Trophoblast cell (in vitro differentiated cells and primary cell): ENCODE data around the gene TMEM266.

ENCODE experiments used
- DNase-seq, 2 donors: peaks; one replicate each; pipeline ENCODE4 v3.0.0-alpha.2; 2016
- H2AFZ ChIP-seq: 2 replicates; pipeline ENCODE4 v1.6.1; 2013; ENCODE audit warnings: low read length, moderate library complexity, mild to moderate bottlenecking; ENCODE audit not compliant: insufficient read depth, poor library complexity
- H2AK5ac ChIP-seq: 2 replicates; pipeline ENCODE4 v1.6.1; 2013; ENCODE audit warnings: mild to moderate bottlenecking, low read length
- H2BK120ac ChIP-seq: 2 replicates; pipeline ENCODE4 v1.6.1; 2013; ENCODE audit warnings: low read length, mild to moderate bottlenecking, moderate library complexity; ENCODE audit not compliant: insufficient read depth, poor library complexity
- H2BK12ac ChIP-seq: 2 replicates; pipeline ENCODE4 v1.6.1; 2013; ENCODE audit warnings: mild to moderate bottlenecking, low read length, moderate library complexity
- H2BK5ac ChIP-seq: 2 replicates; pipeline ENCODE4 v1.6.1; 2013; ENCODE audit warnings: low read length, low read depth, moderate library complexity, mild to moderate bottlenecking; ENCODE audit not compliant: poor library complexity
- H3K14ac ChIP-seq: 2 replicates; pipeline ENCODE4 v1.6.1; 2013; ENCODE audit warnings: mild to moderate bottlenecking, low read length
- H3K18ac ChIP-seq: 2 replicates; pipeline ENCODE4 v1.6.1; 2013; ENCODE audit warnings: mild to moderate bottlenecking, low read length
- H3K23ac ChIP-seq: 2 replicates; pipeline ENCODE4 v1.6.1; 2013; ENCODE audit warnings: low read length
- H3K27ac ChIP-seq: 2 replicates; pipeline ENCODE4 v1.5.1; 2013; ENCODE audit warnings: low read depth, mild to moderate bottlenecking, inconsistent platforms, low read length, moderate library complexity
- H3K27me3 ChIP-seq: 2 replicates; pipeline ENCODE4 v1.6.1; 2013; ENCODE audit warnings: inconsistent platforms, mild to moderate bottlenecking, low read length, moderate library complexity; ENCODE audit not compliant: insufficient read depth
- H3K36me3 ChIP-seq, 2 experiments: 1 replicate in 1 of 2; 2 replicates in 1 of 2; pipeline ENCODE4 v1.6.1; 2013; ENCODE audit warnings: low read length in 2 of 2, mild to moderate bottlenecking in 2 of 2, moderate library complexity in 1 of 2; ENCODE audit not compliant: insufficient read depth in 2 of 2, control insufficient read depth in 1 of 2
- H3K4ac ChIP-seq: 2 replicates; pipeline ENCODE4 v1.6.1; 2013; ENCODE audit warnings: low read depth, mild to moderate bottlenecking, low read length, moderate library complexity
- H3K4me1 ChIP-seq, 2 experiments: 1 replicate in 1 of 2; 2 replicates in 1 of 2; pipeline ENCODE4 v1.6.1; 2013; ENCODE audit warnings: low read length in 2 of 2, mild to moderate bottlenecking in 2 of 2, moderate library complexity in 1 of 2; ENCODE audit not compliant: insufficient read depth in 2 of 2, control insufficient read depth in 1 of 2
- H3K4me2 ChIP-seq: 2 replicates; pipeline ENCODE4 v1.6.1; 2013; ENCODE audit warnings: inconsistent platforms, mild to moderate bottlenecking, low read length, moderate library complexity
- H3K4me3 ChIP-seq: 2 replicates; pipeline ENCODE4 v1.5.1; 2013; ENCODE audit warnings: mild to moderate bottlenecking, low read depth, low read length, inconsistent platforms
- H3K79me1 ChIP-seq: one replicate; pipeline ENCODE4 v1.6.1; 2013; ENCODE audit warnings: low read length
- H3K79me2 ChIP-seq: 2 replicates; pipeline ENCODE4 v1.6.1; 2013; ENCODE audit warnings: low read length, mild to moderate bottlenecking; ENCODE audit not compliant: control insufficient read depth, insufficient read depth, poor library complexity
- H3K9ac ChIP-seq: 2 replicates; pipeline ENCODE4 v1.6.1; 2013; ENCODE audit warnings: mild to moderate bottlenecking, low read length
- H3K9me3 ChIP-seq: 2 replicates; pipeline ENCODE4 v1.6.1; 2013; ENCODE audit warnings: low read depth, mild to moderate bottlenecking, control low read depth, inconsistent platforms, low read length; ENCODE audit not compliant: insufficient read depth
- H4K12ac ChIP-seq: 2 replicates; pipeline ENCODE4 v1.6.1; 2013; ENCODE audit warnings: low read depth, mild to moderate bottlenecking, low read length, moderate library complexity
- H4K8ac ChIP-seq: 2 replicates; pipeline ENCODE4 v1.6.1; 2013; ENCODE audit warnings: low read depth, mild to moderate bottlenecking, low read length, moderate library complexity
- H4K91ac ChIP-seq: one replicate; pipeline ENCODE4 v1.6.1; 2013; ENCODE audit warnings: low read depth, mild to moderate bottlenecking, low read length, moderate library complexity
- WGBS: extraction: QIAGEN DNeasy Blood & Tissue Kit; methylation state at CpG from one replicate; pipeline ENCODE4 v1.1.7; 2013; ENCODE audit warnings: missing lambda C conversion rate; ENCODE audit not compliant: insufficient read length, insufficient coverage; ENCODE audit errors: extremely low coverage; 5-methylcytosine and 5-hydroxymethylcytosine counted together

The TMEM266 gene

DNA sequence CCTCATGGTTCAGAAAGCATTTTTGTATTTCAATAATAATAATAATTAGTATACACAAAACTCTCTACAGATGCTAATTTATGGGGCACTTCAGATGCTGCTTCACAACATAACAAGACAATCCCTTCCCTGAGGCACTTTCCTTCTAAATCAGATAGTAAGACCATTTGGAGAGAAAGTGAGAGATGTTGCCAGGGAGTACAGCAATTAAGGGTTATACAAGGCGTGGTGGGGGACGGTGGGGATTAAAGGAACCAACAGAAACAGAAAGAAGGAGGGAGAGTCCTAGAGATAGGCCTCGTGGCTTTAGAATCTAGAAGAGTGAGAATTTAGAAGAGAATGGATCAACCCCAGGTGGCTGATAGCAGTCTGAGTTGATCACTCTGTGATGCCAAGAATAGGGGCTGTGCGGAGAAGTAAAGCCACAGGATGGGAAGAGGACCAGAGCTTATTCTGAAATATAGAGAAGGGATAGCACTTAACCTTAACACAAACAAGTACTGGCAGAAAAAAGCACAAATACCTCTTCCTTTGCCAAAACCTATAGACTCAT lies 174.6 kb downstream of the TMEM266 start:
- H3K9me3 ChIP-seq = no peaks in the 10 kb centered on the region
- H2AK5ac ChIP-seq = no peak overlapping the region
- no peaks in the 10 kb centered on the region for H3K79me2 ChIP-seq
- H3K23ac ChIP-seq = no peak overlapping the region
- H4K8ac ChIP-seq = no peak overlapping the region
- peaks cover 2 to 5% of the 10 kb centered on the region in 2 experiments for H3K36me3 ChIP-seq
- no peak overlapping the region for H3K18ac ChIP-seq
- no peak overlapping the region for H3K4me2 ChIP-seq
- no peak overlapping the region for H2AFZ ChIP-seq
- H4K91ac ChIP-seq = no peak overlapping the region
- no peak overlapping the region for H2BK120ac ChIP-seq
- no CpG with 5 or more reads among the region's 4 CpGs for WGBS
- H2BK5ac ChIP-seq = no peak overlapping the region
- no peak overlapping the region for H3K4ac ChIP-seq
- H3K79me1 ChIP-seq = no peaks in the 10 kb centered on the region
- no peak overlapping the region for H3K14ac ChIP-seq
- no peak overlapping the region for H3K4me3 ChIP-seq
- H3K4me1 ChIP-seq = no peaks in the 10 kb centered on the region
- no peak overlapping the region for H2BK12ac ChIP-seq
- no peaks in the 10 kb centered on the region for H3K27me3 ChIP-seq
- H3K9ac ChIP-seq = no peak overlapping the region
- H4K12ac ChIP-seq = no peak overlapping the region
- no peak for DNase-seq
- H3K27ac ChIP-seq = no peak overlapping the region

GRCh38 chr15:76235186-76235826 lies 175.5 kb downstream of the TMEM266 start:
- Histone ChIP-seq H3K9ac (no peak overlapping the region), H3K4me2 (no peak overlapping the region), H4K12ac (no peak overlapping the region), H3K4me1 (no peaks in the 10 kb centered on the region), H4K8ac (no peak overlapping the region), H3K4me3 (no peak overlapping the region), H3K79me2 (no peaks in the 10 kb centered on the region), H2BK120ac (no peak overlapping the region), H2BK12ac (no peak overlapping the region), H3K9me3 (no peaks in the 10 kb centered on the region), H2AFZ (no peak overlapping the region), H4K91ac (no peak overlapping the region), H3K14ac (no peak overlapping the region), H3K27me3 (no peaks in the 10 kb centered on the region), H3K4ac (no peak overlapping the region), H3K18ac (no peak overlapping the region), H3K36me3 (peaks cover 2 to 3% of the 10 kb centered on the region in 2 experiments), H3K79me1 (no peaks in the 10 kb centered on the region), H3K27ac (no peak overlapping the region), H2AK5ac (no peak overlapping the region), H2BK5ac (no peak overlapping the region), H3K23ac (no peak overlapping the region)
- WGBS = no CpG with 5 or more reads among the region's 3 CpGs
- peak; percentile 3 to 78 for DNase-seq

DNA sequence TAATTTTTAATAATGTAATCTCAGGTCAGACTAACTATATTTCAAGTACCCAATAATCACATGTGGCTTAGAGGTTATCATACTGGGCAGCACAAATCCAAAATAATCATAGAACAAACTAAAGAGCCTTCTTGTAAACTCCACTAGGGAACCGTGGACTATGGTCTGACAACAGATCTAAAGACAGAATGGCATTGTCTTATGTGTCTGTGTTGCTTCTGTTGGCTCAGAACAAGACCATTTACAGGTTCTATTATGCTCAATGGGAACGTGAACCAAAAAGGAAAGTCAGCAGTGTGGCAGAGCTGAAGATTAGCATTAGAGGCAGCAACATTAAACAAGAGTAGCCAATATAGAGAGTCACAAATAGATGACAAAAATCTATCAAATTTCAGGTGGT lies 176.6 kb downstream of the TMEM266 start:
- Histone ChIP-seq H3K79me1 (no peaks in the 10 kb centered on the region), H3K14ac (no peak overlapping the region), H3K79me2 (no peaks in the 10 kb centered on the region), H3K36me3 (no peaks in the 10 kb centered on the region), H4K8ac (no peak overlapping the region), H4K12ac (no peak overlapping the region), H3K4me3 (no peak overlapping the region), H2BK120ac (no peak overlapping the region), H2BK12ac (no peak overlapping the region), H3K4me2 (no peak overlapping the region), H3K9me3 (no peaks in the 10 kb centered on the region), H2BK5ac (no peak overlapping the region), H2AK5ac (no peak overlapping the region), H3K9ac (no peak overlapping the region), H3K4me1 (no peaks in the 10 kb centered on the region), H3K27ac (no peak overlapping the region), H3K23ac (no peak overlapping the region), H3K4ac (no peak overlapping the region), H2AFZ (no peak overlapping the region), H3K27me3 (no peaks in the 10 kb centered on the region), H4K91ac (no peak overlapping the region), H3K18ac (no peak overlapping the region)
- DNase-seq = no peak
- WGBS = no CpG with 5 or more reads among the region's 2 CpGs

GRCh38 chr15:76239786-76240185 lies 180.0 kb downstream of the TMEM266 start:
- WGBS = no CpG with 5 or more reads among the region's 1 CpG
- no peaks in the 10 kb centered on the region for H3K79me1 ChIP-seq
- no peaks in the 10 kb centered on the region for H3K4me1 ChIP-seq
- no peak overlapping the region for H2AK5ac ChIP-seq
- H4K12ac ChIP-seq = no peak overlapping the region
- no peak overlapping the region for H3K14ac ChIP-seq
- H3K23ac ChIP-seq = no peak overlapping the region
- no peaks in the 10 kb centered on the region for H3K36me3 ChIP-seq
- no peak overlapping the region for H3K4ac ChIP-seq
- no peak overlapping the region for H3K27ac ChIP-seq
- H4K8ac ChIP-seq = no peak overlapping the region
- H3K27me3 ChIP-seq = no peaks in the 10 kb centered on the region
- H3K79me2 ChIP-seq = no peaks in the 10 kb centered on the region
- no peak overlapping the region for H2BK120ac ChIP-seq
- no peak overlapping the region for H2AFZ ChIP-seq
- H4K91ac ChIP-seq = no peak overlapping the region
- no peak overlapping the region for H3K18ac ChIP-seq
- H3K9me3 ChIP-seq = no peaks in the 10 kb centered on the region
- no peak overlapping the region for H2BK5ac ChIP-seq
- no peak overlapping the region for H3K9ac ChIP-seq
- DNase-seq = no peak
- no peak overlapping the region for H3K4me2 ChIP-seq
- no peak overlapping the region for H2BK12ac ChIP-seq
- H3K4me3 ChIP-seq = no peak overlapping the region
